ENCODE results near the gene ADSS1.
A peak's percentile ranks its signal among the peaks of the same experiment; 100 is the strongest.

Gene ADSS1

DNA sequence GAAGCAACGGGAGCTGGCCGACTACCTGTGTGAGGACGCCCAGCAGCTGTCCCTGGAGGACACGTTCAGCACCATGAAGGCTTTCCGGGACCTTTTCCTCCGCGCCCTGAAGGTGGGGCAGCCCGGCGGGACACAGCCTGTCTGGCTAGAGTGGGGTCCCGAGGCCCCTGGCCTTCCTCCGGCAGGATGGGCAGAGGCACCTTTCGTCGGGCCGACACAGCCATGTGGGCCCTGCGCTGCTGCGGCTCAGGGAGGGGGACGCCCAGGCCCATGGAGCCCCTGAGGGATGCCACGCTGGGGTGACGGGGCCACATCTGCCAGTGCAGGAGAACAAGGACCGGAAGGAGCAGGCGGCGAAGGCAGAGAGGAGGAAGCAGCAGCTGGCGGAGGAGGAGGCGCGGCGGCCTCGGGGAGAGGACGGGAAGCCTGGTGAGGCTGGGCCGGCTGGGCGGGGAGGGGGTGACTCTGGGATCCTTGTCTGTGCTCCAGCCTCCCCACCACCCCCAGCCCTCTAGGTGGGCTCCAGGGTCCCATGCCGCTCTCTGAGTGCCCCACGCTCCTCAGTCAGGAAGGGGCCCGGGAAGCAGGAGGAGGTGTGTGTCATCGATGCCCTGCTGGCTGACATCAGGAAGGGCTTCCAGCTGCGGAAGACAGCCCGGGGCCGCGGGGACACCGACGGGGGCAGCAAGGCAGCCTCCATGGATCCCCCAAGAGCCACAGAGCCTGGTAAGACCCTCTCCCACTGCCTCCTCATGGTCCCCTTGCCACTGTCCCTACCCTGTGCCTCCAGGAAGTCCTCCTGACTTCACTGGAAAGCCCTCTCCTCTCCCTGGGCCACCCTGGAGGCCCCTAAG, 10.9 kb upstream of the ADSS1 start:
- H3K4me3 ChIP-seq (ENCODE audit: low read depth, low read length): no peak overlapping the region
- DNase-seq (ENCODE audit: low read depth): no peak

DNA sequence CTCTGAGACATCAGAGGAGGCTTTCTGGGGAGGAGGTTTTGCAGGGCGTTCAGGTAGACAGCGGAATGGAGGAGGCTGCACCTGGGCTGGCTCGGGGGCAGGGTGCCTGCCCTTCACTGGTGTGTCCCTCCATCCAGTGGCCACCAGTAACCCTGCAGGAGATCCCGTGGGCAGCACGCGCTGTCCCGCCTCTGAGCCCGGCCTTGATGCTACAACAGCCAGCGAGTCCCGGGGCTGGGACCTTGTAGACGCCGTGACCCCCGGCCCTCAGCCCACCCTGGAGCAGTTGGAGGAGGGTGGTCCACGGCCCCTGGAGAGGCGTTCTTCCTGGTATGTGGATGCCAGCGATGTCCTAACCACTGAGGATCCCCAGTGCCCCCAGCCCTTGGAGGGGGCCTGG, 10.0 kb upstream of the ADSS1 start:
- no peak overlapping the region for H3K4me3 ChIP-seq (ENCODE audit: low read depth, low read length)
- DNase-seq (ENCODE audit: low read depth): no peak

DNA sequence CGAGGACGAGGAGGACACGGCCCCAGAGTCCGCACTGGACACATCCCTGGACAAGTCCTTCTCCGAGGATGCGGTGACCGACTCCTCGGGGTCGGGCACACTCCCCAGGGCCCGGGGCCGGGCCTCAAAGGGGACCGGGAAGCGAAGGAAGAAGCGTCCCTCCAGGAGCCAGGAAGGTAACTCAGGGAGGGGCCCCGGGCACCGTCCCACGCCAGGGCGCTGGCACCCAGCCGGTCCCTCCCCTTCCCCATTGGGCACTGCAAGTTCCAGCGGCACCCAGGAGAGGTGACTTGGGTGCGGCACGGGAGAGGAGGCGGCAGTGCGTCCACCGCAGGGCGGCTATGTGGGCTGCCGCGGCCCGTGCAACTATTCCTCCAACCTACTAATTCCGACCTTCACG, 9.3 kb upstream of the ADSS1 start:
- DNase-seq (ENCODE audit: low read depth): no peak
- H3K4me3 ChIP-seq (ENCODE audit: low read depth, low read length): no peak overlapping the region

GRCh38 chr14:104715416-104715815, 8.6 kb upstream of the ADSS1 start:
- DNase-seq (ENCODE audit: low read depth): no peak
- H3K4me3 ChIP-seq (ENCODE audit: low read depth, low read length): no peak overlapping the region

DNA sequence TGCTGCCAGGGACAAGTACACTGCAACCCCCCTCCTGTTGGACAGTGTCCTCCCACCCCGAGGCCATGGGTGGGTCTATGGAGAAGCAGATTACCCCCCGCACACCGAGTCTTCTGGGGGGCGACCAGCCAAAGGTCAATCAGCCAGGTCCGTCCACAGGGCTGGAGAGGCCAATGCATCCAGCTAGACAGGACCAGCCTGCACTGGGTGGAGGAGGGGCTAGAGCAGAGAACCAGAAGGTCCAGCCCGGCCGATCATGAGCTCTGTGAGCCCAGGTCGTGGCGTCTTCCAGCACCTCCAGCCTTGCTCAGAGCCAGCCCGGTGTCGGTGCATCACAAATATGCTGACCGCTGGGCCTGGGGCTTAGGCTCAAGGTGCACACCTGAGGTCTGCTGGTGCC, 8.2 kb upstream of the ADSS1 start:
- H3K4me3 ChIP-seq (ENCODE audit: low read depth, low read length): no peak overlapping the region
- DNase-seq (ENCODE audit: low read depth): no peak

DNA sequence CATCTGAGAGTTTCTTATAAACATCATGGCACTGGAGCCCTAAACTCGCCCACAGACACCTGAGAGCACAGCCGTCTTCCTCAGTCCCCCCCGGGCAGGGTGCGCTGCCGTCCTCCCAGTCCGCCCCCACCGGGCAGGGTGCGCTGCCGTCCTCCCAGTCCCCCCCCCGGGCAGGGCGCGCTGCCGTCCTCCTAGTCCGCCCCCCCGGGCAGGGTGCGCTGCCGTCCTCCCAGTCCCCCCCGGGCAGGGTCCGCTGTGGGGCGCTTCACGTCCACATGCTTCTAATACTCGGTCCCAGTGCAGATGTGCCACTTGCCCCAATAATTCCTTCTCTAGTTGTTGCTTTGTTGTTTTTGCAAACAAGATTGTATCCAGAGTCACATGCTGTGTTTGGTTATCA, 6.9 kb upstream of the ADSS1 start:
- no peak for DNase-seq (ENCODE audit: low read depth)
- no peak overlapping the region for H3K4me3 ChIP-seq (ENCODE audit: low read depth, low read length)

GRCh38 chr14:104717646-104718045, 6.4 kb upstream of the ADSS1 start:
- DNase-seq (ENCODE audit: low read depth): no peak
- H3K4me3 ChIP-seq (ENCODE audit: low read depth, low read length): no peak overlapping the region

DNA sequence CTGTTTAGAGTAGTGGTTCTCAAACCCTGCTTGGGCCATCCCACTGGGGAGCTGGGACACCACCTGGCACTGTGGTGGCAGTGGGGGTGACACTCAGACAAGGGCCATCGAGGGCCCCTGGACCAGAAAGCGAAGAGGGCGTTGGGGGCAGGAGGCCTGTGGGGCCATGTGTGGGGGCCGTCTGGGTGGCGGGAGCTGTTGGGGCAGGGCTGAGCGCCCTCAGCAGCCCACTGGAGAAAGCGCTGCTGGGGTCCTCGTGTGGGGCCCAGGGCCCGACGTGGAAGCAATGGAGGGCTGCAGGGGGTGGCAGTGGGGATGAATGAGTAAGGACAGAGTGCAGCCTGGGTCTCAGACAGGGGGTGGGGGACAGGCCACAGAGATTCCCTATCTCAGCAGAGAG, 5.9 kb upstream of the ADSS1 start:
- H3K4me3 ChIP-seq (ENCODE audit: low read depth, low read length): no peak overlapping the region
- DNase-seq (ENCODE audit: low read depth): no peak

DNA sequence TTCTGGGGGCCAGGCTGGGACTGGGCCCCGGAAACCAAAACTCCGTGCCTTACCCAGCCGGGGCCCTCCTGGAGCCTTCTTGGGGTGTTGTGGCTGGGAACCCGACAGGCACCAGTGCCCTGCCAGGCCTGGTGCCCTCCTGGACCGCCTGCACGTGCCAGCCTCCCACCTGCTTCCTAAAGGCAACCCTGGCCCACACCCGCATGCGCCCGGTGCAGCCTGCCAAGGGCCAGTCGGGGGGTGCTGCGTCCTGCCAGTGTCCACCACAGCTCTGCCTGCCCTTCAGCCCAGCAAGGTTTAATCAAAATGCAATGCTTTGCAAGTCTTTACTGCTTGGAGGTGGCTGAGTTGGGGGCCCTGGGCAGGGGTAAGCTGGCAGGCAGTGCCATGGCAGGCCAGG, 5.2 kb upstream of the ADSS1 start:
- H3K4me3 ChIP-seq (ENCODE audit: low read depth, low read length): no peak overlapping the region
- no peak for DNase-seq (ENCODE audit: low read depth)

DNA sequence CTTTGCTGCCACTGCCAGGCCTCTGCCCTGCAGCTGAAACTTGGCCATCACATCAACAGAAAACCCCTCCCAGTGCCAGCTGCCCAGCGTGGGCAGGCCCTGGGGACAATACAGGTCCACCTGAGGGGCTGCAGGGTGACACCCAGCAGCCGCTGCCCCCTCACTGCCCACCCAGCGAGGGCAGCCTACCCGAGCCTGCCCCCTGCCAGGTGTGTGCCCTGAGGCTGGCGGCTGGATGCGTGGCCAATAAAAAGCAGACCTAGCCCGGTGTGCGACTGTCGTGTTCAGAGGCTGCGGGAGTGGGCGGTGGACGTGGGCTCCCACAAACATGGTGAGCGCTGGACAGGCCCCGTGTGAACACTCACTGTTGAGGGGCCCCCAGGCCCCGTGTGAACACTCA, 4.7 kb upstream of the ADSS1 start:
- H3K4me3 ChIP-seq (ENCODE audit: low read depth, low read length): no peak overlapping the region
- DNase-seq (ENCODE audit: low read depth): no peak

DNA sequence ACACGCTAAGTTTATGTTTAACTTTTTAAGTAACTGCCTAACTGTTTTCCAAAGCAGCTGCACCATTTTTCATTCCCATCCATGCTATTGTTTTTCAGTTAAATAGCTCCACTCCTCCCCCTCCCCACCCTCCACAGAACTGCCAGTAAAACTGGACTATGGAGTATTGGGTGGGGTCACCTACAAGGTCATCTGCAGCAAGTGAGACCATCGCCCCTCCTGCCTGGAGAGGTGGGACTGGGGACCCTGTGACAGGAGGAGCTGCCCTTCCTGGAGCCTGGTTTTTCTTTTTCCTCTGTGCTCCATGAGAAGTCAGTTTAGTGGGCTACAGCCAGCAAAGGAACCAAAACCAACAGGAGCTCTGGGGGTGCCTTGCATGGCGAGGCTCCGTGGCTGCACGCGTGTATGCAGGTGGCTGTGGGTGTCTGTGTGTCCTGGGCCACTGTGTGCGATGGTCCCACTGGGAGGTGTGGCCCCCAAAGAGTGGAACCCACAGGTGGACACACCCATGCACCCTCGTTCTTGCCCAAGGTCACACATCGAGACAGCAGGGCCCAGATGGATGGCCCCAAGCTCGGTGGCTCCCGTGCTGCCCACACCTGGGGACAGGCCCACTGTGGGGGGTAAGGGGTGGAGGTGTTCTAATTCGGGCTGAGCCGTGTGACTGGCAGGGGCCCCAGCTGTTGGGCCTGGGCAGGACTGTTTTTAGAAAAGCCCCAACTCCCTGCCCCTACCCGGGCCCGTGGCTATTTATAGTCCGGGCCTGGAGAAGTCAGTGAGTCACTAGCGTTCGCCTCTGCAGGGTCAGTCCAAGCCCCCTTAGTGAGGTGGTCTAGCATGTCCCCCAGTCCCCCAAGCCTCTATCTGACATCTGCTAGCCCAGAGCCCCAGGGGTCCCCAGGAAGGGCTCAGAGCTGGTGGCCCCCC, 2.3 kb upstream of the ADSS1 start:
- H3K4me3 ChIP-seq (ENCODE audit: low read depth, low read length): no peak overlapping the region
- no peak for DNase-seq (ENCODE audit: low read depth)

DNA sequence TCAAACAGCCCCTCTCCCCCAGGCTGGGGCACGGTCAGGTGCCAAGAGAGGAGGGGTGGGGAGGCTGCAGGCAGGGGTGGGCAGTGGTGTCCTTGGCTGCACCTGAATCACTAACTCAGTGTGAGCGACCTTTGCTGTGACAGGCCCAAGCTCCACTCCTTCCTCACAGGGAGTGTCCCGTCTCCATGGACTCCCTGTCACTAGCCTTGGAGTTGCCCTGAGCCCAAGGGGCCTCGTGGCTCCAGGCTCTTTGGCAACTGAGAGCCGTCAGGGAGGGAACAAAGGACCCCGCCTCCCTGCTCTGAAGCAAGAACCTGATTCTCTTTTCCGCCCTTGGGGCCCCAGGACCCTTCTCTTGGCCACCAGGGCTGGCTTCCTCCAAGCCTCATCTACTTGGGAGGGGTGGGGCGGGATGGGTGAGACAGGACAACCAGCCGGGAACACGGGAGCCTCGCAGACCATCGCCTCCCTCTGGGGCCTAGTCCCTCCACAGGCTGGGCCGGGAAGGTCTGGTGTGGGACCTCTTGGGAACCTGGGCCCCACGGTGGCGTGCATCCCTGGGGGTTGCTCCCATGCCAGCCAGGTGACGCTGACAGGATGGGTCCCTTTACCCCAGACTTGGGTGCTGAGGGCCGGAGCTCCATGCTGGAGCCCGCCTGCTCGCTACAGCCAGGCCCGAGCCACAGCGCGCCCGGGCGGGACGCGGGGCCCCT, 935 bp upstream of the ADSS1 start:
- peak overlapping the region; percentile 52 for H3K4me3 ChIP-seq (ENCODE audit: low read depth, low read length)
- DNase-seq (ENCODE audit: low read depth): no peak

DNA sequence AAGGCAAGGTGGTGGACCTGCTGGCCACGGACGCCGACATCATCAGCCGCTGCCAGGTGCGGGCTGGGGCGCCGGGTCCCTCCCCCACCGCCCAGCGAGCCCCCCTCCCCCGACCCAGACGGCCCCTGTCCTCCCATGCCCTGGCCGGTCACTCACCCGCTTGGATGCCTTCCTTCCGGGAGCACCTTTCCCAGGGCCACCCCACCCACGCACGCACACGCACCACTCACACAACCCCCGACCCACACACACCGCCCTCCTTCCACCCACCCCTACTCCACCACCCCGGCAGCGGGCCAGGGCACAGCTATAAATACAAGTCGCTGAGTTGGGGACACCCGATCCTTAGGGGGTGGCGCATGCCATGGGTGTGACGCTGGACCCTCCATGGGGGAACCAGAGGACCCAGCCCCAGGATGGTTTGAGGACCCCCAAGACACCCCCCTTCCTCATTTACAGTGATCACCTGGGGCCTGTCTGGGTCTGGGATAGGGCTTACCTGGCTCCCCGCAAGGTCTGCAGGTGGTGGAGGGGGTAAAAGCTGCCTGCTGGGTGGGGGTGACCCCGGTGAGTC, 465 bp downstream of the ADSS1 start:
- DNase-seq (ENCODE audit: low read depth): no peak
- peak overlapping the region; percentile 52 for H3K4me3 ChIP-seq (ENCODE audit: low read depth, low read length)

GRCh38 chr14:104724981-104725771, 1.1 kb downstream of the ADSS1 start:
- peak overlapping the region; percentile 52 for H3K4me3 ChIP-seq (ENCODE audit: low read depth, low read length)
- DNase-seq (ENCODE audit: low read depth): no peak

DNA sequence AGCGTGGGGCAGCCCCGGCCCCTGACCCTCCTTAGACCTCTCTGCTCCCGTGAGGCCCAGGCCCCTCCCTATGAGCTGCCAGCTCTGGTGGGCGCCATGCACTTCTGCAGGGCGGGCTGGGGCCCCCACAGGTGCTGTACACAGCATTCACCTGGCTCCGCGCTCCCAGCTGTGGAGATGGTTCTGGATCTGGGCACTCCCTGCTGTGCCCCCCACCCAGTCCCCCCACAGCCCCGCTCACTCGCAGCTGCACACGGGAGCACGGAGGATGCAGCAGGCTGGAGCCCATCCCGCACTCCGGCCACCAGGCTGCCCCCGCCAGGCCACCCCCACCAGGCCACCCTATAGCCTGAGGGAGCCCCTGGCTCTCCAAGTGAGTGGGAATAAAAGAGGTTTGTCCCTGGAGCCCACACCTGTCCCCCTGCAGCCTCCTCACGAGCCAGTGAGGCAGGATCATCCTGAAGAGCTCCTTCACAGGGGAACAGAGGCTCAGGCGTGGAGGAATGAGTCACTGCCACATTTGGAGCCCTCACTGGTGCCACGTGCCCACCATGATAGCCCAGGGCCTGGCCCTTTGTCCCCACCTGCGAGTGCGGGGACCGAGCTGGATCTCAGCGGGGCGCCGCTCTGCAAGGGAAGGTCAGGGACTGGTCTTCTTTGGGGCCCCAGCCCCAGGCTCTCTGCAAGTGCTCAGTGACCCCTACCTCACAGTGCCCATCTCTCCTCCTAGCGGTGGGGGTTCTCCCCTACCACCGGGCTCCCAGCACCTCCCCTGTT, 1.9 kb downstream of the ADSS1 start:
- no peak overlapping the region for H3K4me3 ChIP-seq (ENCODE audit: low read depth, low read length)
- no peak for DNase-seq (ENCODE audit: low read depth)

GRCh38 chr14:104726600-104727451, 2.8 kb downstream of the ADSS1 start:
- DNase-seq (ENCODE audit: low read depth): no peak
- no peak overlapping the region for H3K4me3 ChIP-seq (ENCODE audit: low read depth, low read length)

DNA sequence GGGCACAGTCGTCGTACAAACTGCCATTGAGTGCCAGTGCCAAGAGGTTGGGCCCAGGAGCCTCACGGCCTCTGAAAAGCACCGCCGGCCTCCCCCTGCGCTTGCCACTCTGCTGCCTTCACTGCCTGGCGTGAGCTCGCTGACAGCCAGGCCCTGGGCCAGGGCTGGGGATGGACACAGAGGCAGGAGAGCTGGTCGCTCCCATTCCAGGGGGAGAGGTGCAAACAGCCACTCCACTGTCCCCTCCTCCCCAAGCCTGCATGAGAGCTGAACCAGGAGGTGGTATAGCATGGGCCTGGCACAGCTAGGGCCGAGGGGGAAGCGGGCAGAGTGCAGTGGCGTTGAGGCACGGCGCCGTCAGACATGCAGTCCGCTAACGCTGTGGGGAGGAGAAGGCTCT, 4.6 kb downstream of the ADSS1 start:
- DNase-seq (ENCODE audit: low read depth): no peak
- H3K4me3 ChIP-seq (ENCODE audit: low read depth, low read length): no peak overlapping the region

All from skeletal muscle cell (primary cell).